Measurements from ENCODE around the gene BOK. TPM values are rescaled to one million over a fixed set of nuclear protein-coding genes. Genes with fewer than 3 reads are reported as not detected.

Gene BOK
- total RNA-seq, 1 donor from 2014 or later: 110 TPM

DNA sequence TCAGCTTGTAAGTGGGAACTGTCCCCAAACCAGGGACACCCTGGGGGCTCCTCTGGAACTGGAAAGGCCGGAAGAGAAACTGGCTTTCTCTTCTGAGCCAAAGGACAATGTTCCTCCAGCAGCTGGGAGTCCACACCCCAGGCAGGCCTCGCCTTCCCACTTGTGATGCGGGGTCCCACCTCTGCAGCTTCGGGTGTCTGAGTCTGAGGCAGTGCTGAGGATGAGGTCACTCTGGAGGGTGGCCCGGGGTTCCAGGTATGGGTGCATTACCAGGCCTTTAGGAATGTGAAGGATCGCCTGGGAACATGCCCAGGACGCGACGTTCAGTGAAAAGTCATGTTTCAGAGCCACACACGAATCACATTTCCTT is 18.2 kb upstream of the BOK start:
- Mint-ChIP-seq H3K9me3 (ENCODE audit: unreplicated experiment) (no peaks in the 10 kb centered on the region), H3K4me1 (ENCODE audit: unreplicated experiment) (peaks cover 3% of the 10 kb centered on the region), H3K27ac (ENCODE audit: unreplicated experiment) (peak overlapping the region; percentile 57), H3K36me3 (ENCODE audit: low read depth, unreplicated experiment) (no peaks in the 10 kb centered on the region), H3K4me3 (ENCODE audit: unreplicated experiment) (peak overlapping the region; percentile 82), H3K27me3 (ENCODE audit: unreplicated experiment) (peaks cover 7% of the 10 kb centered on the region)
- TF ChIP-seq, protein P1, sequence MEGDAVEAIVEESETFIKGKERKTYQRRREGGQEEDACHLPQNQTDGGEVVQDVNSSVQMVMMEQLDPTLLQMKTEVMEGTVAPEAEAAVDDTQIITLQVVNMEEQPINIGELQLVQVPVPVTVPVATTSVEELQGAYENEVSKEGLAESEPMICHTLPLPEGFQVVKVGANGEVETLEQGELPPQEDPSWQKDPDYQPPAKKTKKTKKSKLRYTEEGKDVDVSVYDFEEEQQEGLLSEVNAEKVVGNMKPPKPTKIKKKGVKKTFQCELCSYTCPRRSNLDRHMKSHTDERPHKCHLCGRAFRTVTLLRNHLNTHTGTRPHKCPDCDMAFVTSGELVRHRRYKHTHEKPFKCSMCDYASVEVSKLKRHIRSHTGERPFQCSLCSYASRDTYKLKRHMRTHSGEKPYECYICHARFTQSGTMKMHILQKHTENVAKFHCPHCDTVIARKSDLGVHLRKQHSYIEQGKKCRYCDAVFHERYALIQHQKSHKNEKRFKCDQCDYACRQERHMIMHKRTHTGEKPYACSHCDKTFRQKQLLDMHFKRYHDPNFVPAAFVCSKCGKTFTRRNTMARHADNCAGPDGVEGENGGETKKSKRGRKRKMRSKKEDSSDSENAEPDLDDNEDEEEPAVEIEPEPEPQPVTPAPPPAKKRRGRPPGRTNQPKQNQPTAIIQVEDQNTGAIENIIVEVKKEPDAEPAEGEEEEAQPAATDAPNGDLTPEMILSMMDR (IDR thresholded peaks at IDR 0.05; ENCODE audit: unreplicated experiment): no peak
- no peak for DNase-seq (ENCODE audit: low spot score)

DNA sequence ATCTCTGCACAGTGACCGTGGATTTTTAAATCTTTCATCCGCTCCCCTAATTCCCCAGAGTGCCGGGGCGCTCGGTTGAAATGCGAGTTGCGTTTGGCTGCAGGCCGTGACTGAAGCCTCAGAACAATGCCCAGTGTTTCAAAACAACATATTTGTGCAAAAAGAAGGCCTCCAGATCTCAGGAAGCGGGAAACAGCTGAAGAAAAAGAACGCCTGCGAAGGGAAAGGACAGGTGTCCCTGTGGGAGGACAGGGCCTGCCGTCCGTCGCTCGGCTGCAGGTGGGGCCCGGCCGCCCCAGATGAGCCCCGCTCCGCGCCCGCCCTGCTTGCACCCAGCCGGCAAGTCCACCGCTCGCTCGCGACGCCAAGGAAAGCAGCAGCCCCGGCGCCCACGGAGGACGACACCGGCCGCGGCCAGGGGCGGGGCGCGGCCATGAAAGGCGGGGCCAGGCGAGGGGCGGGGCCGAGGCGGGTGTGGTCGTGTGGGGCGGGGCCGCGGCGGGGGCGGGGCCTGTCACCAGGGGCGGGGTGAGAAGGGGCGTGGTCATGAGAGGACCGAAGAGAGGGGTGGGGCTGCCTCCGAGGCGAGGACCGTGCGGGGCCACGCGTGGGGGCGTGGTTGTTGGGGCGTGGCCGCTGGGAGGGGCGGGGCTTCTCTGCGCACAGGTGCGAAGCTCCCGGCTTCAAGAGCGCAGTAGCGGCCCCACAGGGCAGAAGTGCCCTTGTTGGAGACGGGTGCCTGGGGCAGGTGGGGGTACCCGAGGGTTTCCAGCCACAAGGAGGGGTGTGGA is 17.6 kb upstream of the BOK start:
- DNase-seq (ENCODE audit: low spot score): peak; percentile 73
- Mint-ChIP-seq H3K36me3 (ENCODE audit: low read depth, unreplicated experiment) (no peaks in the 10 kb centered on the region), H3K4me3 (ENCODE audit: unreplicated experiment) (peak overlapping the region; percentile 82), H3K27ac (ENCODE audit: unreplicated experiment) (peak overlapping the region; percentile 57), H3K27me3 (ENCODE audit: unreplicated experiment) (peaks cover 7% of the 10 kb centered on the region), H3K4me1 (ENCODE audit: unreplicated experiment) (peaks cover 3% of the 10 kb centered on the region), H3K9me3 (ENCODE audit: unreplicated experiment) (no peaks in the 10 kb centered on the region)
- TF ChIP-seq, protein P1 (IDR thresholded peaks at IDR 0.05; ENCODE audit: unreplicated experiment): no peak

DNA sequence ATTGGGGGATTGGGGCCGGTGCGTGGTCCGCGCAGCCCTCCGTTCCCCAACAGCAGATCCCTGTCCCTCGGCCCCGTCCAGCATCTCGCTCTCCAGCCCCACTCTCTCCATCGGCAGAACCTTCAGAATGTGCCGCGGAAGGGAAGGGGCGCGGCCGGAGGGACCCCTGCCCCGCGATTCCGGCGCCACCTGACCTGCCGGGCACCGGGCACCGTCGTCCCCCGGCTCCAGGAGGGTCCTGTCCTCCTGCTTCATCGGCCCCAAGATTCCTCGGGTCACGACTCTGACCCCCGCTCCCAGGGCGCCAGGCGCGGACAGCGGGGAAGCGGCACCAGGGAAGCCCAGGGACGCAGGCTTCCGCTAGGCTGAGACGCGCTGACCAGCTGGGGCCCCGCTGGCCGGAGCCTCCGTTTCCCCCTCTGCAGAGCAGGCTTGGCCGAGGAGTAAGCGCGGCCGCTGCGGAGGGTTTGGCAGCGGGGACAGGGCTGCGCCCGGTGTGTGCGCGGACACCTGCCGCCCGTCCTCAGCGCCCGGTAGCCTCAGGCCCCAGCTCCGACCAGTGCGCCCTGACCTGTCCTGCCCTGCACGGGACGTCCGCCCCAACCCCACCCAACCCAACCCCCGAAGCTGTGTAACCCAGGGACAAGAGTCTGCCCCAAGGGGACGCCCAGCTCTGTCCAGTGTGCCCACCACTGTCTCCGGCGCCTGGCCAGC is 16.8 kb upstream of the BOK start:
- peaks cover 7% of the 10 kb centered on the region for H3K27me3 Mint-ChIP-seq (ENCODE audit: unreplicated experiment)

DNA sequence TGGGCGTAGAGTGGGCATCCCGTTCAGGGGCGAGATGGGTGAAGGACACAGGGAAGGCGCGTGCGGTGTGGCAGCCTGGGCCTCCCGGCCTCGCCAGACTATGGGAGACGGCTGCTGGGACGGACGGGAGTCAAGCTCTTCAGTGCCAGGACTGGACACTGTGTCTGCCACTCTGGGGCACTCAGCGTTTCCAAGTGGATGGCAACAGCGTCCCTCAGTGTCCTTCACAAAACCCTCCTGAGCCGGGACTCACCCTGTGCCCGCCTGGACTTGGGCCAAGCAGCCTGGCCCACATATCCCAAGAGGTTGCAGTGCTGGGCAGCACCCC is 16.3 kb upstream of the BOK start:
- no peak overlapping the region for H3K27ac Mint-ChIP-seq (ENCODE audit: unreplicated experiment)
- TF ChIP-seq, protein P1 (IDR thresholded peaks at IDR 0.05; ENCODE audit: unreplicated experiment): no peak
- H3K27me3 Mint-ChIP-seq (ENCODE audit: unreplicated experiment): peaks cover 7% of the 10 kb centered on the region
- H3K4me3 Mint-ChIP-seq (ENCODE audit: unreplicated experiment): peak overlapping the region; percentile 25
- H3K9me3 Mint-ChIP-seq (ENCODE audit: unreplicated experiment): no peaks in the 10 kb centered on the region
- peaks cover 6% of the 10 kb centered on the region for H3K4me1 Mint-ChIP-seq (ENCODE audit: unreplicated experiment)
- DNase-seq (ENCODE audit: low spot score): no peak
- no peaks in the 10 kb centered on the region for H3K36me3 Mint-ChIP-seq (ENCODE audit: low read depth, unreplicated experiment)

More for the DNA sequence above, 16.8 kb upstream of the BOK start:
- TF ChIP-seq, protein P1 (IDR thresholded peaks at IDR 0.05; ENCODE audit: unreplicated experiment): no peak
- no peaks in the 10 kb centered on the region for H3K36me3 Mint-ChIP-seq (ENCODE audit: low read depth, unreplicated experiment)
- DNase-seq (ENCODE audit: low spot score): no peak
- no peak overlapping the region for H3K4me3 Mint-ChIP-seq (ENCODE audit: unreplicated experiment)
- H3K9me3 Mint-ChIP-seq (ENCODE audit: unreplicated experiment): no peaks in the 10 kb centered on the region
- peaks cover 3% of the 10 kb centered on the region for H3K4me1 Mint-ChIP-seq (ENCODE audit: unreplicated experiment)
- no peak overlapping the region for H3K27ac Mint-ChIP-seq (ENCODE audit: unreplicated experiment)

DNA sequence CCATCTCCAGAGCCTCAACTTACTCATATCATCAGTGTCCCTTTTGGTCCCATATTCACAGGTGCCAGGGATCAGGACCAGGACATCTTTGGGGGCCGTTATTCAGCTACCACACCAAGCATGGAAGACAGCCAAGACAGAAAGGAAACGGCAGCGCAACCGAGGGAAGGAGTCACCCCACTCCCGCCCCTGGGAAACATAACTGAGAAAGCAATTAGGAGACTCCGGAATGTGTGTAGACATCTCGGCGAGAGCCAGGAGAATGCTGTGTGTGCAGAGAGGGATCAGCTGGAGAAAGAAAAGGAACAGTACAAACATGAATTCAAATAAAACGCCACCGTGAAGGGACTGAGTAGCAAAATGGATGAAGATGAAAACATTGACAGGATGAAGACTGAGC is 13.4 kb upstream of the BOK start:
- H3K27me3 Mint-ChIP-seq (ENCODE audit: unreplicated experiment): peaks cover 5% of the 10 kb centered on the region
- H3K4me3 Mint-ChIP-seq (ENCODE audit: unreplicated experiment): no peak overlapping the region
- H3K9me3 Mint-ChIP-seq (ENCODE audit: unreplicated experiment): no peaks in the 10 kb centered on the region
- DNase-seq (ENCODE audit: low spot score): no peak
- H3K4me1 Mint-ChIP-seq (ENCODE audit: unreplicated experiment): peaks cover 16% of the 10 kb centered on the region
- TF ChIP-seq, protein P1 (IDR thresholded peaks at IDR 0.05; ENCODE audit: unreplicated experiment): no peak
- H3K27ac Mint-ChIP-seq (ENCODE audit: unreplicated experiment): no peak overlapping the region
- no peaks in the 10 kb centered on the region for H3K36me3 Mint-ChIP-seq (ENCODE audit: low read depth, unreplicated experiment)

Measured in endothelial cell (in vitro differentiated cells).